ENCODE results near the gene ETV5.

Gene ETV5

GRCh38 chr3:186095561-186096081 lies 13.3 kb downstream of the ETV5 start:
- no peak for DNase-seq (ENCODE audit: low read depth in 2 of 2)

- no peak for DNase-seq (ENCODE audit: low read depth in 2 of 2)
These were observed 14.0 kb downstream of the ETV5 start for GRCh38 chr3:186094696-186095425.

- DNase-seq (ENCODE audit: low read depth in 2 of 2): no peak
These were observed 14.6 kb downstream of the ETV5 start for GRCh38 chr3:186094271-186094670.

- no peak for DNase-seq (ENCODE audit: low read depth in 2 of 2)
These were observed 15.5 kb downstream of the ETV5 start for GRCh38 chr3:186093271-186093900.

GRCh38 chr3:186092360-186093070 lies 16.4 kb downstream of the ETV5 start:
- no peak for DNase-seq (ENCODE audit: low read depth in 2 of 2)

- no peak for DNase-seq (ENCODE audit: low read depth in 2 of 2)
These were observed 18.0 kb downstream of the ETV5 start for GRCh38 chr3:186090901-186091300.

- DNase-seq (ENCODE audit: low read depth in 2 of 2): no peak
These were observed 20.6 kb downstream of the ETV5 start for GRCh38 chr3:186088335-186088734.

- no peak for DNase-seq (ENCODE audit: low read depth in 2 of 2)
These were observed 24.6 kb downstream of the ETV5 start for GRCh38 chr3:186084264-186084663.

- no peak for DNase-seq (ENCODE audit: low read depth in 2 of 2)
These were observed 25.1 kb downstream of the ETV5 start for GRCh38 chr3:186083746-186084145.

- DNase-seq (ENCODE audit: low read depth in 2 of 2): no peak
These were observed 26.7 kb downstream of the ETV5 start for GRCh38 chr3:186082150-186082549.

- DNase-seq (ENCODE audit: low read depth in 2 of 2): no peak
These were observed 27.2 kb downstream of the ETV5 start for GRCh38 chr3:186081678-186082077.

GRCh38 chr3:186080849-186081438 lies 27.9 kb downstream of the ETV5 start:
- no peak for DNase-seq (ENCODE audit: low read depth in 2 of 2)

- DNase-seq (ENCODE audit: low read depth in 2 of 2): no peak
These were observed 29.0 kb downstream of the ETV5 start for GRCh38 chr3:186079925-186080324.

GRCh38 chr3:186077466-186077865 lies 31.4 kb downstream of the ETV5 start:
- no peak for DNase-seq (ENCODE audit: low read depth in 2 of 2)

GRCh38 chr3:186075931-186076567 lies 32.8 kb downstream of the ETV5 start:
- no peak for DNase-seq (ENCODE audit: low read depth in 2 of 2)

- DNase-seq (ENCODE audit: low read depth in 2 of 2): no peak
These were observed 33.4 kb downstream of the ETV5 start for GRCh38 chr3:186075489-186075888.

- DNase-seq (ENCODE audit: low read depth in 2 of 2): no peak
These were observed 35.2 kb downstream of the ETV5 start for GRCh38 chr3:186073641-186074040.

- DNase-seq (ENCODE audit: low read depth in 2 of 2): no peak
These were observed 37.9 kb downstream of the ETV5 start for GRCh38 chr3:186070996-186071395.

GRCh38 chr3:186070550-186070949 lies 38.3 kb downstream of the ETV5 start:
- DNase-seq (ENCODE audit: low read depth in 2 of 2): no peak

GRCh38 chr3:186070133-186070532 lies 38.8 kb downstream of the ETV5 start:
- DNase-seq (ENCODE audit: low read depth in 2 of 2): no peak

GRCh38 chr3:186069199-186069598 lies 39.7 kb downstream of the ETV5 start:
- no peak for DNase-seq (ENCODE audit: low read depth in 2 of 2)

- no peak for DNase-seq (ENCODE audit: low read depth in 2 of 2)
These were observed 40.7 kb downstream of the ETV5 start for GRCh38 chr3:186068243-186068552.
